Activated CD4-positive, alpha-beta memory T cell treated with anti-CD3 and anti-CD28 coated beads for 36 hours (primary cell): ENCODE results near the gene MPHOSPH9. TPM values are rescaled to one million over a fixed set of nuclear protein-coding genes. Genes with fewer than 3 reads are reported as not detected.
A peak's percentile ranks its signal among the peaks of the same experiment; 100 is the strongest.

Source experiments
- CTCF ChIA-PET: fragments of 350-600 bp; sonication (Branson Sonifier 250); formaldehyde crosslinking; loops from one replicate; lab custom pipeline; 2021; ENCODE audit warnings: antibody characterized with exemption, inconsistent platforms; lab: Charles Lee
- POLR2A ChIA-PET: fragments of 350-600 bp; sonication (Branson Sonifier 250); formaldehyde crosslinking; loops from one replicate; lab custom pipeline; 2021; ENCODE audit warnings: antibody characterized with exemption; lab: Charles Lee
- DNase-seq: peaks from one replicate; pipeline ENCODE4 v3.0.0-alpha.2; 2020
- H3K27ac Mint-ChIP-seq: one replicate; pipeline ENCODE4 v1.8.0; 2021; ENCODE audit warnings: mixed read lengths
- H3K27me3 Mint-ChIP-seq: one replicate; pipeline ENCODE4 v1.8.0; 2021; ENCODE audit warnings: mixed read lengths
- H3K36me3 Mint-ChIP-seq: one replicate; pipeline ENCODE4 v1.8.0; 2021; ENCODE audit warnings: mixed read lengths
- H3K4me1 Mint-ChIP-seq: one replicate; pipeline ENCODE4 v1.8.0; 2021; ENCODE audit warnings: low read depth, mixed read lengths
- H3K4me3 Mint-ChIP-seq: one replicate; pipeline ENCODE4 v1.8.0; 2021; ENCODE audit warnings: mild to moderate bottlenecking, mixed read lengths
- H3K9me3 Mint-ChIP-seq: one replicate; pipeline ENCODE4 v1.8.0; 2021; ENCODE audit warnings: mixed read lengths
- intact Hi-C: fragments of 100-400 bp; cut with micrococcal nuclease; formaldehyde crosslinking; loops from one replicate; pipeline ENCODE4 v1.15.1; 2023
- total RNA-seq, 2 experiments: library from RNA; stranded (reverse); gene quantifications; one replicate each; pipeline ENCODE4 v1.2.3, GENCODE V29; 2021

MPHOSPH9 gene
- total RNA-seq, 2 experiments from 2014 or later: 88.8 to 97.6 TPM

DNA sequence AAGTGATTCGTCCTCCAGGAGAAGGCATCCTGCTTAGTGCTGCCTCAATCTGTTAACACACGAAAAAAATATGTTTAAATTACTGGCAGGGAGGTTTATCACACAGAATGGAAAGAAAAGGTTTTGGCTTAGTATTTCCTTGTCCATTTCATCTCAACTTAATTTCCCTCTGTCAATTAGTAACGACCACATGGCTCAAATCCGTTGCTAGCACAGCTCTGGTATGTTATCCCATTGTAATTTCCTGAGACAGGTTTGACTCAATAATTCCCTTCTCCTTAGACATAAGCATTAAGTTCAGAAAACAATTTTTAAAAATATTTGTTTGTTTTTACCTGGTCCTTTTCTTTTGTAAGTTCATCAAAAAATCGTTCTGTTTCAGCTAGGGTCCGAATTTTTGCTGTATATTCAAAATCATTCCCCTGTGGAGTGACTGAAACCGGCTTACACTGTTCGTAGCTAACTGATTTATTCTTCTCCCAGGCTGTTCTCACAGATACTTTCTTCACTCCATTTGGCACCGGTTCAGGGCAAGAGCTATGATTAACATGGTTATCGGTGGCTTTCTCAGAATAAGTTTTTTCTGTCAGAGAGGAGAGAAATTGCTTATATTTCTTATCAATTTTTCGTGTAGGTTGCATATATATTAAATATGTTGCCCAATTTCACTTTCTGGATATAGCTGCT lies 72.0 kb downstream of the MPHOSPH9 start:
- Mint-ChIP-seq H3K4me1 (peaks cover 5% of the 10 kb centered on the region), H3K4me3 (no peak overlapping the region), H3K27ac (no peak overlapping the region), H3K9me3 (no peaks in the 10 kb centered on the region), H3K27me3 (no peaks in the 10 kb centered on the region), H3K36me3 (peaks cover 19% of the 10 kb centered on the region)
- ChIA-PET POLR2A (interaction anchor here (1.7 kb wide), 1 partner anchor 10 kb away, joined by 5 read pairs; the partner anchor contains the start of gene PITPNM2), CTCF (interaction anchor here (0.6 to 1.4 kb wide), 2 partner anchors 41 to 85 kb away, joined by 3 to 4 read pairs; no protein-coding TSS in a partner anchor)
- no peak for DNase-seq
- intact Hi-C loops: no loop called here

DNA sequence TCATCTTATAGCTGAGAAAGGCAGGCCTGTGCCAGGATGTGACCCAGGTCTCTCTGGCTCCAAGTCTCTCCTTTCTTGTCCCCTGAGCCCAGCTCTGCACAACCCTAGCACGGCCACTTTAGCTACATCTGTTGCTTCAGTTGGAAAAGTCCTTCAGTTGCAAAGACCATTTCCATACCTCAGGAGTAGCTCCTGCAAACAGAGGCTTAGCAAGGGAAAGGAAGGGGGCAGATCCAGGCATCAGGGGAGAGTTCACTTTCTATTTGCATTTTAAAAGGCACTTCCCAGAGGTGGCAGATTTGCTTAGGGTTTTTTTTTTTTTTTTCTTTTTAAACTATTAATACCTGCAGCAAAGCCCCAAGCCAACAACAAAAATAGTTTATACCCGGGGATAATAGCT lies 79.0 kb downstream of the MPHOSPH9 start:
- no peak for DNase-seq
- Mint-ChIP-seq H3K36me3 (peaks cover 5% of the 10 kb centered on the region), H3K27ac (no peak overlapping the region), H3K4me1 (peaks cover 23% of the 10 kb centered on the region), H3K9me3 (no peaks in the 10 kb centered on the region), H3K27me3 (peaks cover 4% of the 10 kb centered on the region), H3K4me3 (no peak overlapping the region)
- CTCF ChIA-PET: interaction anchor here (1.4 kb wide), 1 partner anchor 79 kb away, joined by 4 read pairs; the partner anchor contains the start of genes MPHOSPH9 and MTRFR
- intact Hi-C loops: loop anchor here (2.0 kb wide), 1 partner anchor 111 kb away; no protein-coding TSS in a partner anchor
- POLR2A ChIA-PET: interaction anchor here (0.7 to 0.8 kb wide), 2 partner anchors 46 to 79 kb away, joined by 3 to 4 read pairs; partner anchors contain the start of genes MPHOSPH9 and MTRFR

DNA sequence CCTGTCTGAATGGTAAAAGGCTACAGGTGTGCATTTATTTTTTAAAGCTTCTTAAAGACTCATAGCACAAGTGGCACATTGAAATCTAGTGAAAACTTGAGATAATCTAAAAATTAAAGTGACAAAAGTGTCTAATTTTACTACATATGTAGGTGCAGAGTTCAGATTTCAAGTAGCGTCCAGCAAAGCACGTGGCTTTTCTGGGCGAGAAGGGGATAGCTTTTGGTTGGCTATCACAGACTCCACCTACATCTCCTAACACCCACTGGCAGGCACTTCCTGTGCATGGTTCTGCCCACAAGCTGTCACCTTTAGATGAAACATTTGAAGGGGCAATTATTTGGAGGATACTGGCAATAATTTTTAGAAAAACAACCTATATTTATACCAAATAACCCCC lies 80.1 kb downstream of the MPHOSPH9 start:
- Mint-ChIP-seq H3K4me1 (peaks cover 27% of the 10 kb centered on the region), H3K27ac (no peak overlapping the region), H3K4me3 (no peak overlapping the region), H3K27me3 (peaks cover 4% of the 10 kb centered on the region), H3K9me3 (no peaks in the 10 kb centered on the region), H3K36me3 (peaks cover 5% of the 10 kb centered on the region)
- ChIA-PET CTCF (interaction anchor here (1.4 to 2.7 kb wide), 2 partner anchors 80 to 85 kb away, joined by 4 to 15 read pairs; partner anchors contain the start of genes MPHOSPH9 and MTRFR), POLR2A (interaction anchor here (1.2 to 1.3 kb wide), 2 partner anchors 81 to 109 kb away, joined by 4 to 5 read pairs; partner anchors contain the start of genes MPHOSPH9 and MTRFR)
- intact Hi-C loops: loop anchor here (2.0 kb wide), 1 partner anchor 110 kb away; no protein-coding TSS in a partner anchor
- DNase-seq: no peak

DNA sequence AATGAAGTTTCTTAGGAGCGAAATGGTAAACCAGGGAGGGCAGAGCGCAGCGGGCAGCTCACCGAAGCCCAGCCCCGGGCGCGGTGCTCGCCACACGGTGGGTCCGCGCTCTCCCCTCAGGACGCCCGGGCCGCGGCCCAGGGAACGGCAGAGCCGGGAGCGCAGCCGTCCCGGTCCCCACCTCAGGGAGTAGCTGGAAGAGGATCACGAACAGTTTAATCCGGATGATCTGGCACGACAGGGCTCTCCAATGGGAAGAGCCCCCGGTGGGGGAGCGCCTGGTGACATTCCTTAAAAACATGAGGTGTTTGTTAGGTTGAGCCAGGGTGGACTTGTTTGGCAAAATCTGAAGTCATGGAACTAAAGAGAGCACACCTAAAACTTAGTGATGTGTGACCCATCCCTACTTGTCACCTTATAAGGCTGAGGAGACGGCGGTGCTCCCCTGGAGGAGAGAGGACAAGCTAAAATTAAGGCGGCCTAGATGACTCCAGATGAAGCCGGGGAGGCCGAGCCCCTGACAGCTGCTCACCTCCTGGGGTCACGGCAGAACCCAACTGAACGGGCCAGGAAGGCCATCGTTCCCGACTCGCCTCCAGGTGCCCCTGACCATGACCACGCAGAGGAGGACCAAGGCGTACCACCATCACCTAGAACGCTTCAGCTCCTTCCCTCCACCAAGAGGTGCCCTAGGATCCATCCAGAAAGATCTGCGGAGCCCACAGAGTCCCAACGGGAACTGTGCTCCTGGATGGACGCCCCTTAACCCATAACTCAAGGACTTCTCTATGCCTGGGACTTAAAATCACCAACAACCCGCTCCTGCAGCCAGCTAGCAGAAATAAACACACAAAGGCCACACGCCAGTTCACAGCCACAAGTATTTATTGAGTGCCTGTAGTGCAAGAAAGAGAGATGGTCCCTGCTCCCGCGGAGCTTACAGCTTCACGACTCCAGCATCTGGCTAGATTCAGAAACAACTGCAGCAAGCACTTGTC lies 81.2 kb downstream of the MPHOSPH9 start:
- ChIA-PET CTCF (interaction anchor here (0.8 to 2.7 kb wide), 8 partner anchors 75 to 562 kb away, joined by 3 to 15 read pairs (median 4); partner anchors contain the start of genes MPHOSPH9 and MTRFR), POLR2A (interaction anchor here (0.6 to 1.6 kb wide), 4 partner anchors 9 to 156 kb away, joined by 3 to 5 read pairs (median 4); no protein-coding TSS in a partner anchor)
- intact Hi-C loops: loop anchor here (2.0 kb wide), 2 partner anchors 81 to 109 kb away; partner anchors contain the start of genes MPHOSPH9 and MTRFR
- H3K4me3 Mint-ChIP-seq: peak overlapping the region; percentile 75
- no peak for DNase-seq
- H3K27me3 Mint-ChIP-seq: peaks cover 4% of the 10 kb centered on the region
- peaks cover 5% of the 10 kb centered on the region for H3K36me3 Mint-ChIP-seq
- peaks cover 27% of the 10 kb centered on the region for H3K4me1 Mint-ChIP-seq
- H3K27ac Mint-ChIP-seq: no peak overlapping the region
- no peaks in the 10 kb centered on the region for H3K9me3 Mint-ChIP-seq

DNA sequence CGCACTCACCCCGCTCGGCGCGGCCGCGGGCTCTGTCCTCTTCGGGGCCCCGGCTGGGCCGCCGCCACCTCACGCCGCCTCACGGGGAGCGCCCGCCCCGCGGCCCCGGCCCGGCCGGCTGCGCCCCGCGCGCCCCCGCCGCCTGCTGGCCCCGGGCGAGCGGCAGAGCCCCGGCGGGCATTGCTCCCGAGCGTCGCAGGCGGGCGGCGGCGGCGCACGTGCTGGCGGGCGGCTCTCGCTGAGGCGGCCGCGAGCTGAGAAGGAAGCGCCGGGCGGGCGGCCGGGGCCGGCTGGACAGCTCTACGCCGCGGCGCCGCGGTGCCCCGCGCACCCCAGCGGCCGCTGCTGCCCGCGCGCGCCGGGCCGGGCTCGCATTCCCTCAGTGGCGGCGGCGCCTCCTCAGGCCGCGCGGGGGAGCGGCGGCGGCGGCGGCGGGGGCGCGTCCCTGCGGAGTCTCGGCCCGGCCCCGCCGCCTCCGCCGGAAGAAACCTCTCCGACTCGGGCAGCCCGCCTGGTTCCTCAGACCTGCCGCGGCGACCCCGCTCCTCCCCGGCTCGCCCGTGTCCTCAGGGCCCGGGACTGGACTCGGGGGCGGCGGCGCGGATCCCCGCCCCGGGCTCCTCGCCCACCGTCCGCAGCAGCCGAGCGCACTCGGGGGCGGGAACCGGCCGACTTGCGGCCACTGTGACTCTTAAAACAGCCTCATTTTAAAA lies 82.0 kb downstream of the MPHOSPH9 start, which contains the start of gene PITPNM2:
Gene PITPNM2, minus strand, starts transcription at position 347 of the 713 bp plus-strand sequence. CDS start 116,500 bp downstream, outside the sequence.
- ChIA-PET CTCF (interaction anchor here (0.8 to 2.7 kb wide), 9 partner anchors 74 to 563 kb away, joined by 3 to 15 read pairs (median 3); partner anchors contain the start of genes MPHOSPH9, MTRFR and OGFOD2), POLR2A (interaction anchor here (1.5 to 1.6 kb wide), 2 partner anchors 10 to 107 kb away, joined by 4 to 5 read pairs; no protein-coding TSS in a partner anchor)
- intact Hi-C loops: loop anchor here (2.0 kb wide), 1 partner anchor 82 kb away; the partner anchor contains the start of genes MPHOSPH9 and MTRFR
- H3K4me3 Mint-ChIP-seq: peak within 1 kb of the TSS; percentile 75
- peaks cover 4% of the 10 kb centered on the region for H3K27me3 Mint-ChIP-seq
- no peak within 1 kb of the TSS for H3K27ac Mint-ChIP-seq
- DNase-seq: peak; percentile 66
- peaks cover 5% of the 10 kb centered on the region for H3K36me3 Mint-ChIP-seq
- peaks cover 27% of the 10 kb centered on the region for H3K4me1 Mint-ChIP-seq
- H3K9me3 Mint-ChIP-seq: no peaks in the 10 kb centered on the region

DNA sequence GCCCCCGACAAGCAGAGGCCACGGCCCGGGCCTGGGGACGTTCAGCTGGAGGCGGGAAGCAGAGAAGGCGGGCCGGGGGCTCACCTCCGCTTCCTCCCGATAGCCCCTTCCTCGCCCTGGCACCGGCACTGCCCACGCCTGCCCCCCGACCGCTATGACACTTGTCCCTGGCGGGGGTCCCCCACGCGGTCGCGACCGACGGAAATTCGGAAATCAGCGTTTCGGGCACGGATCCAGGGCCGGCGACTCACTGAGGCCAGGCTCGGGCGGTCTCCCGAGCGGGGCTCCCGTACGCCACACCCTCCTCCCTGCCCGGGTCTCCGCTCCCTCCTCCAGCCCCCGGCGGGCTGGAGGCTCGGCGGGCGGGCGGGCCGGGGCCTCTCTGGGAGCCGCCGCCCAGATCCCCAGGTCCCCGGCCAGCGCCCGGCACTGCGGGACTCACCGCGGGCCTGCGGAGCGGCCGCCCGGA lies 82.6 kb downstream of the MPHOSPH9 start:
- Mint-ChIP-seq H3K27me3 (peaks cover 4% of the 10 kb centered on the region), H3K27ac (no peak overlapping the region), H3K4me1 (peaks cover 27% of the 10 kb centered on the region), H3K4me3 (peak overlapping the region; percentile 67), H3K36me3 (peaks cover 6% of the 10 kb centered on the region), H3K9me3 (no peaks in the 10 kb centered on the region)
- intact Hi-C loops: loop anchor here (2.0 kb wide), 1 partner anchor 82 kb away; the partner anchor contains the start of genes MPHOSPH9 and MTRFR
- DNase-seq: peak; percentile 43
- ChIA-PET POLR2A (interaction anchor here (1.5 to 1.6 kb wide), 2 partner anchors 10 to 107 kb away, joined by 4 to 5 read pairs; no protein-coding TSS in a partner anchor), CTCF (interaction anchor here (0.8 to 2.7 kb wide), 5 partner anchors 88 to 198 kb away, joined by 3 to 15 read pairs (median 4); partner anchors contain the start of gene OGFOD2)

DNA sequence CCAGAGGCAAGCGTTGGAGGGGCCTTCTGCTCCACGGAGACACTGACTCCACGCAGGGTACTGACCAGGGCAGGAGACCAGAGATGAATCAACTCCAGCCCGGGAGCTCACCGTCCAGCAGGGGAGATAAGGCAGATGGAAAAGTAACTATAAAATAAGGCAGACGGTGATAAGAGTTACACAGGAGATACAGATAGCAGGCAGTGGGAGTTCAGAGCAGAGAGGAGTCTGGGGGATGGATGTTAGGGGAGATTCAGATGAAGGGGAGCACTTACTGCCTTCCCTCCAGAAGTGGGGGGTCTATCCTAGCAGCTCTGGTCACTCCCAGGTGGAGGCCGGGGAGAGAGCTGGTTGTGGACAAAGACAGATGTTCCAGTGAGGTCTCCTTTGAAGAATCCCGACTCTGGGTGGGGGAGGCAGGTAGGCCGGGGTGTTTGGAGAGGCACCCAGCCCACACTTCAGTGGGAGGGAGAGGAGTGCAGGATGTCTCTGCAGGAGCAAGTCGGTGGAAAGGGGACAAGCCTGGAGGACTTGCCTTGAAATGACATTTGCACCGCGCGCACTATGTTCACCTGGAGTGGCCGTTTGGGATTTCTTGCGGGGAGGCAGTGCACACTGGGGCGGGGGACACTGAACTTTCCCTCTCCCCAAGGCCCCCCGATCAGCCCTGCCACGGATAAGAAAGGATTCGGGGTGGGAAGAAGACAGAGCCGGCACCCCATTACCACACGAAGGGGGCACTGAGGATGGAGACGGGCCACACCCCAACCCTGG lies 83.3 kb downstream of the MPHOSPH9 start:
- Mint-ChIP-seq H3K4me1 (peaks cover 27% of the 10 kb centered on the region), H3K4me3 (peak overlapping the region; percentile 67), H3K27ac (no peak overlapping the region), H3K27me3 (peaks cover 4% of the 10 kb centered on the region), H3K9me3 (no peaks in the 10 kb centered on the region), H3K36me3 (peaks cover 6% of the 10 kb centered on the region)
- ChIA-PET CTCF (interaction anchor here (1.1 to 1.4 kb wide), 3 partner anchors 88 to 197 kb away, joined by 3 to 4 read pairs (median 3); no protein-coding TSS in a partner anchor), POLR2A (no interaction called here)
- DNase-seq: no peak
- intact Hi-C loops: loop anchor here (2.0 kb wide), 2 partner anchors 73 to 83 kb away; partner anchors contain the start of genes MPHOSPH9 and MTRFR

DNA sequence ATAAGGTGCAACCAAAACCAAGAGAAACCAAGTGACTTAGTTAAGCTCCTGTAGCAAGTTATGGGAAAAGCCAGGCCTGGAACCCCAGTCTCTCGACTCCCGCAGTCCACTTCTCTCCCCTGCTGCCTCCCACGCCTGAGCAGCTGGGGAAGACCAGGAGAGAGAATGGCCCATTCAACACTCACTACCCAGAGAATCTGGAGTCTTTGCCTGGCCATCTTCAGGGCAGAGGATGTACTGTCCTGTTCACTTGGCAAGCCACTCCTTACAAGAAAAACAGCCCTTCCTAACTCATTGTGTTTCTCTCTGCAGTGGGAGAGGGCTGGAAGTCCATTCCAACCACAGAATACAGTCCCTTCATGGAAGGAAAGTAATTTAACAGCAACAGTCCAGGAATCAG lies 83.9 kb downstream of the MPHOSPH9 start:
- intact Hi-C loops: loop anchor here (2.0 kb wide), 1 partner anchor 72 kb away; no protein-coding TSS in a partner anchor
- peaks cover 4% of the 10 kb centered on the region for H3K27me3 Mint-ChIP-seq
- ChIA-PET POLR2A (no interaction called here), CTCF (interaction anchor here (1.1 to 1.2 kb wide), 2 partner anchors 89 to 105 kb away, joined by 3 to 4 read pairs; no protein-coding TSS in a partner anchor)
- DNase-seq: no peak
- H3K9me3 Mint-ChIP-seq: no peaks in the 10 kb centered on the region
- H3K4me3 Mint-ChIP-seq: peak overlapping the region; percentile 67
- peaks cover 27% of the 10 kb centered on the region for H3K4me1 Mint-ChIP-seq
- no peak overlapping the region for H3K27ac Mint-ChIP-seq
- peaks cover 6% of the 10 kb centered on the region for H3K36me3 Mint-ChIP-seq

DNA sequence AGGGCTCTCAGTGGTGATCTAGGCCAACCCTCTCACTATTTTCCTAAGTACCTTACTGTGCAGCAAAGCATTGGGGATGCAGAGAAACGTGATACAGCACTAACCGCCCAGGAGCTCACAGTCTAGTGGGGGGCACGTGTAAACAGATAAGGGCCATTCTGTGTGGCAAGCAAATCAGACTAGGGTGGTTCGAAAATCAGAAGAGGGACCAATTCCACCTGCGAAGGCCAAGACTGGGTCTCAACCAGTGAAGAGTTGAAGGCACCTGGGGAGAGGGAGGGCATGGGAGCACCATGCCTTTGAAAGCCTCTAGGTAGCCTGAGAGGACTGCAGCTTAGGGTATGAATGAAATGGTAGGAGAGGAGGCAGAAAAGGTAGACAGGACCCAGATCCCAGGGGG lies 84.3 kb downstream of the MPHOSPH9 start:
- no peak overlapping the region for H3K4me3 Mint-ChIP-seq
- H3K9me3 Mint-ChIP-seq: no peaks in the 10 kb centered on the region
- no peak for DNase-seq
- ChIA-PET POLR2A (no interaction called here), CTCF (interaction anchor here (1.1 to 1.2 kb wide), 2 partner anchors 90 to 105 kb away, joined by 3 to 4 read pairs; no protein-coding TSS in a partner anchor)
- H3K36me3 Mint-ChIP-seq: peaks cover 6% of the 10 kb centered on the region
- intact Hi-C loops: loop anchor here (2.0 kb wide), 1 partner anchor 72 kb away; no protein-coding TSS in a partner anchor
- H3K4me1 Mint-ChIP-seq: peaks cover 27% of the 10 kb centered on the region
- H3K27me3 Mint-ChIP-seq: peaks cover 4% of the 10 kb centered on the region
- H3K27ac Mint-ChIP-seq: no peak overlapping the region
